HEK293T (cell line): ENCODE results near the gene PPP2R5C.

Experiments
- CTCF ChIA-PET: fragments of 350-600 bp; formaldehyde crosslinking; extraction: SDS; loops from one replicate; lab custom pipeline; 2021; ENCODE audit warnings: antibody characterized with exemption, inconsistent platforms; lab: Yijun Ruan, JAX
- POLR2A ChIA-PET: fragments of 350-600 bp; formaldehyde crosslinking; extraction: SDS; loops from one replicate; lab custom pipeline; 2020; ENCODE audit warnings: antibody characterized with exemption, inconsistent platforms; lab: Yijun Ruan, JAX
- DNase-seq: peaks from one replicate; pipeline ENCODE4 v3.0.0; 2012; ENCODE audit warnings: mixed read lengths; ENCODE audit errors: extremely low spot score
- ARNT ChIP-seq: fragments of 450-650 bp; IDR thresholded peaks from 2 replicates; pipeline ENCODE4 v1.6.1; 2017; ENCODE audit warnings: mild to moderate bottlenecking
- BHLHE40 ChIP-seq: fragments of 450-650 bp; IDR thresholded peaks from 2 replicates; pipeline ENCODE4 v1.6.1; 2016; ENCODE audit warnings: mild to moderate bottlenecking, moderate library complexity, borderline replicate concordance
- CTBP1 ChIP-seq: fragments of 450-650 bp; IDR thresholded peaks from 2 replicates; pipeline ENCODE4 v1.6.1; 2016; ENCODE audit warnings: borderline replicate concordance
- ELF4 ChIP-seq: fragments of 450-650 bp; IDR thresholded peaks from 2 replicates; pipeline ENCODE4 v1.6.1; 2017; ENCODE audit warnings: antibody characterized with exemption
- FOXA1 ChIP-seq: fragments of 450-650 bp; IDR thresholded peaks from 2 replicates; pipeline ENCODE4 v1.6.1; 2016; ENCODE audit warnings: mild to moderate bottlenecking
- FOXK2 ChIP-seq: fragments of 450-650 bp; IDR thresholded peaks from 2 replicates; pipeline ENCODE4 v1.6.1; 2016; ENCODE audit warnings: mild to moderate bottlenecking
- FOXM1 ChIP-seq: fragments of 450-650 bp; IDR thresholded peaks from 2 replicates; pipeline ENCODE4 v1.6.1; 2017; ENCODE audit warnings: mild to moderate bottlenecking, borderline replicate concordance
- HDGF ChIP-seq: fragments of 450-650 bp; IDR thresholded peaks from 2 replicates; pipeline ENCODE4 v1.6.1; 2017; ENCODE audit warnings: antibody characterized with exemption, borderline replicate concordance
- LEF1 ChIP-seq: fragments of 450-650 bp; IDR thresholded peaks from 2 replicates; pipeline ENCODE4 v1.6.1; 2017; ENCODE audit warnings: mild to moderate bottlenecking, borderline replicate concordance
- NFRKB ChIP-seq: fragments of 450-650 bp; IDR thresholded peaks from 2 replicates; pipeline ENCODE4 v1.6.1; 2016; ENCODE audit warnings: mild to moderate bottlenecking, moderate library complexity
- SP1 ChIP-seq: fragments of 450-650 bp; IDR thresholded peaks from 2 replicates; pipeline ENCODE4 v1.6.1; 2017
- SUZ12 ChIP-seq: fragments of 450-650 bp; IDR thresholded peaks from 2 replicates; pipeline ENCODE4 v1.6.1; 2016; ENCODE audit warnings: mild to moderate bottlenecking
- TARDBP ChIP-seq: fragments of 450-650 bp; IDR thresholded peaks from 2 replicates; pipeline ENCODE4 v1.6.1; 2016
- ZNF384 ChIP-seq: fragments of 450-650 bp; IDR thresholded peaks from 2 replicates; pipeline ENCODE4 v1.6.1; 2016
- TF ChIP-seq, protein P1 (sequence below): fragments of 450-650 bp; IDR thresholded peaks from 2 replicates; pipeline ENCODE4 v1.6.1; 2016

Gene PPP2R5C

DNA sequence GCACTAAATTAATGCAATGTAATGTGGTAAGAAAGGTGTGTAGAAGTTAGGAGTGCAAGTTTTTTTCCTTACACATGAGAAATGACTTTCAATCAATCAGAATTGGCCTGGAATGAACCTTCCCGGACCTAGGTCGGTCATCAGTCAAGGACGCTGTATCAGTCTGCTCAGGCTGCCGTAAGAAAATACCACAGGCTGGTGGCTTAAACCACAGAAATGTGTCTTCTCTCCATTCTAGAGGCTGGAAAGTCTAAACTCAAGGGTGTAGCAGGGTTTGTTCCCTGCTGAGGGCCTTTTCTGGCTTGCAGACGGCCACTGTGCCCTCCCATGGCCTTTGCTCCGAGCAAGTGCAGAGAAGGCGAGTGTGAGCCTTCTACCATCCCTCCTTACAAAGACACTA, 116.3 kb downstream of the PPP2R5C start:
- POLR2A ChIA-PET, result no interaction called here
- DNase-seq, result no peak
- CTCF ChIA-PET, result no interaction called here
- no peak for TF ChIP-seq SP1
- no peak for TF ChIP-seq ELF4
- TF ChIP-seq TARDBP, result no peak
- TF ChIP-seq, protein P1, sequence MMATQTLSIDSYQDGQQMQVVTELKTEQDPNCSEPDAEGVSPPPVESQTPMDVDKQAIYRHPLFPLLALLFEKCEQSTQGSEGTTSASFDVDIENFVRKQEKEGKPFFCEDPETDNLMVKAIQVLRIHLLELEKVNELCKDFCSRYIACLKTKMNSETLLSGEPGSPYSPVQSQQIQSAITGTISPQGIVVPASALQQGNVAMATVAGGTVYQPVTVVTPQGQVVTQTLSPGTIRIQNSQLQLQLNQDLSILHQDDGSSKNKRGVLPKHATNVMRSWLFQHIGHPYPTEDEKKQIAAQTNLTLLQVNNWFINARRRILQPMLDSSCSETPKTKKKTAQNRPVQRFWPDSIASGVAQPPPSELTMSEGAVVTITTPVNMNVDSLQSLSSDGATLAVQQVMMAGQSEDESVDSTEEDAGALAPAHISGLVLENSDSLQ, result no peak
- TF ChIP-seq HDGF, result no peak
- TF ChIP-seq LEF1, result no peak
- no peak for TF ChIP-seq ZNF384
- no peak for TF ChIP-seq SUZ12

- ChIA-PET POLR2A (no interaction called here), CTCF (no interaction called here)
- TF ChIP-seq FOXA1, result no peak
- no peak for TF ChIP-seq LEF1
- no peak for TF ChIP-seq FOXK2
- no peak for TF ChIP-seq CTBP1
- no peak for TF ChIP-seq TARDBP
- TF ChIP-seq, protein P1, result no peak
- no peak for TF ChIP-seq NFRKB
- TF ChIP-seq FOXM1, result no peak
- no peak for TF ChIP-seq ELF4
- no peak for TF ChIP-seq HDGF
- TF ChIP-seq BHLHE40, result no peak
- TF ChIP-seq SP1, result no peak
- no peak for TF ChIP-seq ARNT
- TF ChIP-seq SUZ12, result no peak
- TF ChIP-seq ZNF384, result no peak
- DNase-seq, result no peak
These were observed 116.8 kb downstream of the PPP2R5C start for GRCh38 chr14:101878211-101878821.

DNA sequence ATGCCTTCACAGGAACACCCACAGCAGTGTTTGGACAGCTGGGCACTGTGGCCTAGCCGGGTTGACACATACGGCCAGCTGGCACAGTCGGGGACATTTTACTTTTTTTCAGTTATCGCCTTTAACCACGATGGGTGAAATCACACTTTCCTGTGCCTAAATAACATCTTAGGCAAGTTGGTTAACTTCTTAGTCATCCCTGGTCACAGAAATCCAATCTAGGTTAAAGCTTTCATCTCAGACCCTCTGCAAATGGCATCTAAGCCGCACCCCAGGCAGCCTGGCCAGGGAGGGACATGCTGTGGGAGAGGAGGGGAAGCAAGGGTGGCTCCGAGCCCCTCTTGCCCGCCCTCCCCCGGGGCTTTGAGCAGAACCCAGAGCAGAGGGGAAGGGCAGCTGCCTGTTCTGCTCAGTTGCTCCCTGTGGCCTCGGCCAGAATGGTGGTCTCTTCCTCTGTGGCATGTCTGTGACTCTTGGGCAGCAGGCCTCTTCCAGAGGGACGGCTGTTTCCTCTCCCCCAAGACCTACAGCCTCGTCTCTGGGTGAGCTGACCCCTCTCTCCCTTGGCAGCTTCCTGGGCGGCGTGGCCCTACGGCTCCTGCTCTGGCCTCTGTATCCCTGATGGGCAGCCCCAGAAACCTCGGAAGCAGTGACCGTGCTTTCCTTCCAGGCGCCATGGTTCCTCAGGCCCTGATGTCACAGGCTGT, 117.5 kb downstream of the PPP2R5C start:
- no peak for DNase-seq

GRCh38 chr14:101879529-101880336, 118.2 kb downstream of the PPP2R5C start:
- POLR2A ChIA-PET, result no interaction called here
- CTCF ChIA-PET, result interaction anchor here (1.1 kb wide), 1 partner anchor 111 kb away, joined by 3 read pairs; no protein-coding TSS in a partner anchor
- TF ChIP-seq FOXM1, result no peak
- no peak for TF ChIP-seq LEF1
- TF ChIP-seq SP1, result no peak
- no peak for TF ChIP-seq ARNT
- no peak for TF ChIP-seq BHLHE40
- TF ChIP-seq HDGF, result no peak
- TF ChIP-seq SUZ12, result no peak
- TF ChIP-seq, protein P1, result no peak
- no peak for DNase-seq

More for the DNA sequence above, 117.5 kb downstream of the PPP2R5C start:
- ChIA-PET POLR2A (no interaction called here), CTCF (interaction anchor here (1.1 kb wide), 1 partner anchor 111 kb away, joined by 3 read pairs; no protein-coding TSS in a partner anchor)
- TF ChIP-seq NFRKB (no peak), BHLHE40 (no peak), SP1 (no peak), SUZ12 (no peak), FOXK2 (no peak), FOXA1 (no peak), TARDBP (no peak), HDGF (no peak)

- CTCF ChIA-PET, result no interaction called here
- POLR2A ChIA-PET, result no interaction called here
These were observed 119.9 kb downstream of the PPP2R5C start for GRCh38 chr14:101881426-101881825.

More at GRCh38 chr14:101881426-101881825, 119.9 kb downstream of the PPP2R5C start:
- no peak for DNase-seq
- TF ChIP-seq HDGF (no peak), SUZ12 (no peak), CTBP1 (no peak), TARDBP (no peak), NFRKB (no peak), SP1 (no peak), ELF4 (no peak), LEF1 (no peak)
